WERI-Rb-1 (cell line): ENCODE results near the gene BNC2.
"Not testable (repeated sequence)": the region's sequence is repeated elsewhere in the genome, so short reads cannot be mapped to it uniquely, and the experiment has no call there.

Source experiments
- DNase-seq: peaks from one replicate; pipeline ENCODE4 v3.0.0-alpha.2; 2020
- H3K27ac ChIP-seq: fragments of 250-450 bp; sonication (Bioruptor Pico); 2 replicates; pipeline ENCODE4 v1.5.1; 2020; ENCODE audit warnings: mild to moderate bottlenecking, moderate library complexity
- H3K27me3 ChIP-seq: fragments of 250-450 bp; sonication (Bioruptor Pico); 2 replicates; pipeline ENCODE4 v1.5.1; 2021; ENCODE audit warnings: mild to moderate bottlenecking, low read depth, moderate library complexity; ENCODE audit not compliant: insufficient read depth, severe bottlenecking
- H3K36me3 ChIP-seq: fragments of 250-450 bp; sonication (Bioruptor Pico); 2 replicates; pipeline ENCODE4 v1.5.1; 2020; ENCODE audit warnings: mild to moderate bottlenecking, moderate library complexity
- H3K4me3 ChIP-seq: 2 replicates; pipeline ENCODE4 v1.5.1; 2011; ENCODE audit warnings: low read depth, mild to moderate bottlenecking, control low read depth, low read length
- H3K9me3 ChIP-seq: fragments of 250-450 bp; sonication (Bioruptor Pico); 2 replicates; pipeline ENCODE4 v1.5.1; 2021; ENCODE audit warnings: mild to moderate bottlenecking, moderate library complexity; ENCODE audit not compliant: severe bottlenecking
- TF ChIP-seq, protein P1 (sequence below): IDR thresholded peaks from 2 replicates; pipeline ENCODE4 v1.5.1; 2011; ENCODE audit warnings: low read depth, mild to moderate bottlenecking, control low read depth, inconsistent platforms, low read length

The BNC2 gene

DNA sequence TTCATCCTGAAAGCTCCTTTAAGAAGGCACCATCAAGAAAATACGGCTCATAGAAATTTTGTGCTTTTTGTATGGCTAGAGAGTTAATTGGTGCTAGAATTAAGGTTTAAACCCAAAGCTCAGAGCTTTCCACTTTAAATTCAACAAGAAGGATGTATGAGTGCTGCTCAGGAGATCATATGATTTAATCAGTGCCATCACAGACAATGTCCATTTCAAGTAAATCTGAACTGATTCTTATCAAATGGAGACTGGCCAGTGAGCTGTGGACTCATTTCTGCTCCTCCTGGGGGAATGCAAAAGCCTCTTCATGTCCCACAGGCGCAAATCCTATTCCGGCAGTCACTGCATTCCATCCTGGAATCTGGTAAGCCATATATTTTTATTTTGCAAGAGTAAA, 327.2 kb downstream of the BNC2 start:
- H3K27me3 ChIP-seq: no peaks in the 10 kb centered on the region
- no peak for DNase-seq
- no peaks in the 10 kb centered on the region for H3K9me3 ChIP-seq
- no peak overlapping the region for H3K27ac ChIP-seq
- TF ChIP-seq, protein P1, sequence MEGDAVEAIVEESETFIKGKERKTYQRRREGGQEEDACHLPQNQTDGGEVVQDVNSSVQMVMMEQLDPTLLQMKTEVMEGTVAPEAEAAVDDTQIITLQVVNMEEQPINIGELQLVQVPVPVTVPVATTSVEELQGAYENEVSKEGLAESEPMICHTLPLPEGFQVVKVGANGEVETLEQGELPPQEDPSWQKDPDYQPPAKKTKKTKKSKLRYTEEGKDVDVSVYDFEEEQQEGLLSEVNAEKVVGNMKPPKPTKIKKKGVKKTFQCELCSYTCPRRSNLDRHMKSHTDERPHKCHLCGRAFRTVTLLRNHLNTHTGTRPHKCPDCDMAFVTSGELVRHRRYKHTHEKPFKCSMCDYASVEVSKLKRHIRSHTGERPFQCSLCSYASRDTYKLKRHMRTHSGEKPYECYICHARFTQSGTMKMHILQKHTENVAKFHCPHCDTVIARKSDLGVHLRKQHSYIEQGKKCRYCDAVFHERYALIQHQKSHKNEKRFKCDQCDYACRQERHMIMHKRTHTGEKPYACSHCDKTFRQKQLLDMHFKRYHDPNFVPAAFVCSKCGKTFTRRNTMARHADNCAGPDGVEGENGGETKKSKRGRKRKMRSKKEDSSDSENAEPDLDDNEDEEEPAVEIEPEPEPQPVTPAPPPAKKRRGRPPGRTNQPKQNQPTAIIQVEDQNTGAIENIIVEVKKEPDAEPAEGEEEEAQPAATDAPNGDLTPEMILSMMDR: no peak
- no peaks in the 10 kb centered on the region for H3K36me3 ChIP-seq
- H3K4me3 ChIP-seq: no peak overlapping the region

DNA sequence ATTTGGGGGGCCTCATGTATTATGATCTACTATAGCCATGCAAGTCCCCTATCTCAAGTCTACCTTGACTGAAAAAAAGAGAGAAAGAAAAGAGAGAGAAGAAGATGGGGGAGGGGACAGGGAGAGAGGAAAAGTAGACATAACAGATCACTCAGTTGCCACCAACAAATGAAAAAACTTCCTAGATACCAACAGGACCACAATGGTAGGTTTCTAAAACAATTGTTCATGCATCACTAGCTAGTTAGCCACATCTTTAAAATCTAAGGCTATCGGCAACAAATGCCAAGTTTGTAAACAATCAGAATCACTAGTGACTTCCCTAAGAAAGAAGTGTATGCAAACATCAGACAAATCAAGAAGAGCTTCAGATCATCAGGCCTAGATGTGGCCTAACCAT, 328.2 kb downstream of the BNC2 start:
- DNase-seq: no peak
- Histone ChIP-seq H3K27ac (no peak overlapping the region), H3K4me3 (no peak overlapping the region), H3K36me3 (no peaks in the 10 kb centered on the region), H3K27me3 (no peaks in the 10 kb centered on the region), H3K9me3 (no peaks in the 10 kb centered on the region)
- TF ChIP-seq, protein P1: no peak

DNA sequence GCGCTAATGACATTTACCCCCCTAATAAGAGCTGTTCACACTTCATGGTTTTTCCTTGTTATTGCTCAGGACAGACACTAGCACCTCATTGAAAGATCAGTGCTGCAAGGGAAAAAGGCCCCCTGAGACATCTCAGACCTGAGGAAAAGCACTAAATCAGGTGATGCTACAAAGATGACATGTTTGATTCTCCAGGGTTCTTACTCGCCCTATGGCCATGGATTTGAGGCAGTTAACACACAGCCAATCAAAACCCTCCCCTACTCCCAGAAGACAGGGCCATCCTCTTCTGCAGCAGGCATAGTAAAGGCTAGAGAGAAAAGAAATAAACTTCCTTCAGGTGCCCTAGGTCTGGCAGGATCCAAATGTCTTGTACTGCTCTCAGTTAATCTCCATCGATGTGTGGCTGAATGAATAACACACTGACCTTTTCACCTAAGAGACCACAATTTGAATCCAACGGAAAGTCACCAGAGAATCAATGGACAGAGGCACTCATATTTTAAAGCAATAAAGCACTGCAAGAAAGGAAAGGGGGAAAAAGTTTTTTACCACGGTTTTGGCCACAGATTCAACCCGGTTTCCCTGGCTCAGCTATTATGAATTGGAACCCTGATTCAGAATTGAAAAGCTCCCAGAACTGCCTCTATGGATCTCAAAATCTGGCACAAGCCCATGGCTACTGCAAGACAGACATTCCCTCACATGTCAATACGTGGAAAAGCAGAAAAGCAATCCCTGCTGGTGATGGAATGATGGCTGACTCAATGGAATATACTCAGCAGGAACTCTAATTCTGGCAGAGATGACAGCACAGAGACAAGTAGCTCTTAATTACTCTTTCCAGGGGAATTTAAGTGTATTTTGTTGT, 329.5 kb downstream of the BNC2 start:
- Histone ChIP-seq H3K9me3 (no peaks in the 10 kb centered on the region), H3K27ac (no peak overlapping the region), H3K27me3 (no peaks in the 10 kb centered on the region), H3K36me3 (no peaks in the 10 kb centered on the region), H3K4me3 (no peak overlapping the region)
- DNase-seq: no peak
- TF ChIP-seq, protein P1: no peak

DNA sequence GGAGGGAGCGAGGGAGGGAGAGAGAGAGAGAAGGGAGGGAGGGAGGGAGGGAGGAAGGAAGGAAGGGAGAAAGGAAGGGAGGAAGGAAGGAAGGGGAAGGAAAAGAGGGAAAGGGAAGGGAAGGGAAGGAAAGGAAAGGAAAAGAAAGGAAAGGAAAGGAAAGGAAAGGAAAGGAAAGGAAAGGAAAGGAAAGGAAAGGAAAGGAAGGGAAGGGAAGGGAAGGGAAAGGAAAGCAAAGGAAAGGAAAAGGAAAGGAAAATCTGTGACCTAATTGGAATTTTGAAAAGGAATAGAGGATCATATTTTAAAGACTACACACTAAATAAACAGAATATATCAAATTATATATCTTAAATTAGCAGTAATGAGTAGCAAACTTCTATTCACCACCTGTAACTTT, 330.8 kb downstream of the BNC2 start:
- not testable (repeated sequence) for DNase-seq, H3K36me3 ChIP-seq, H3K4me3 ChIP-seq, H3K27me3 ChIP-seq, H3K9me3 ChIP-seq, H3K27ac ChIP-seq

DNA sequence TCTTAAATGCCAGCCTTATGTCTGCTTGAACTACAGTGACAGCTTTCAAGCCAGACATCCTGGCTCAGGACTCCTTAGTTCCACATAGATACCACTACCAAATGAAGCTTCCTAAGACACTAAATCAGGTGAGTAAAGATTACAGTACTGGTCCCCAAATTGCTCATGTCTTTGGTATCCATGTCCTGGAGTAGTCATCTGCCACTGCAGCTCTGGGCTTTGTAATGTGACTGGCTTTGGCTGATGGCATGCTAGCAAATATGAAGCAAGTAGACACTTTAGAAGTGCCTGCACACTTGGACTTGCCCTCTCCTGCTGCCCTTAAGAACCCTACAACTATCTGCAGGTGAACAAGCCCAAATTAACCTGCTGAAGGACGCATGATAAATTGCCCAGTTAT, 334.9 kb downstream of the BNC2 start:
- Histone ChIP-seq H3K27ac (no peak overlapping the region), H3K36me3 (no peaks in the 10 kb centered on the region), H3K4me3 (no peak overlapping the region), H3K27me3 (no peaks in the 10 kb centered on the region), H3K9me3 (no peaks in the 10 kb centered on the region)
- TF ChIP-seq, protein P1: no peak
- DNase-seq: no peak

DNA sequence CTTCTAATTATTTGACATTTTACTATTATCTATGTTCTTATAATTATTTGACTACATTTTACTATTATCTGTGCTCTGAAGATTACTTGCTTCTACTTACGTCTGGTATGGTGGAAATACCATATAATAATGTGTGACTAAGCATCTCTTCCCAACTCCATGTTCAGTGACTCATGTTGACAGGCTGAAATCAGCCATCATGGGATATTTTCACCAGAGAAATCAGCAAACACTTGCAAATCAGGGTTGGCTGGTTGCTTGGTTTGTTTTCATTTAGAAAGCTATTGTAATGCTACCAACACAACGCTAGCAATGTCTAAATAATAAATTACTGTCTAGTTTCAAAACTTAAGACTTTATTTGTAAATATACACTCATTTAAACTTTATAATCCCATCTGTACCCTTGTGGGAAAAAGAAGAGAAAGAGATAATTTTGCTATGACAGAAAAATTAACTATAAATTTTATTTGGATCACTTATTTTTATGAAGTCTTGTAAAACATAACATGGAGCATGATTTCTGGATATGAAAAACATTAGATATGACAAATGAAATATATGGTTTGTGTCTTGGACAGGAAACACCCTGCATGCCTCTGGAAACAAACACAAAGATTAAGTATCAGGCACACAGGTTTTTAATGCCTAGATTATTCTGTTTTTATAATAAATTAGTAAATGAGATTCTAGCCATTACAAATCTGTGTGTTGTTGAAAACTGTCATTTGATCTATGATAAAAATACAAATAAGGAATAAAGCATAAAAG, 337.6 kb downstream of the BNC2 start:
- TF ChIP-seq, protein P1: no peak
- no peaks in the 10 kb centered on the region for H3K27me3 ChIP-seq
- H3K27ac ChIP-seq: no peak overlapping the region
- no peaks in the 10 kb centered on the region for H3K9me3 ChIP-seq
- no peak overlapping the region for H3K4me3 ChIP-seq
- DNase-seq: no peak
- no peaks in the 10 kb centered on the region for H3K36me3 ChIP-seq
